OCI-LY7 (cell line): Measurements from ENCODE around the gene DLGAP4. TPM values are rescaled to one million over a fixed set of nuclear protein-coding genes. Genes with fewer than 3 reads are reported as not detected.
"Not testable (repeated sequence)": the region's sequence is repeated elsewhere in the genome, so short reads cannot be mapped to it uniquely, and the experiment has no call there.

Experiments
- BruUV-seq: library from RNA; stranded (reverse); fragments of 400-500 nt; replicated peaks from 2 replicates; lab custom pipeline; 2021; lab: Mats Ljungman, UMichigan
- CTCF ChIA-PET: fragments of 300-600 bp; sonication (Branson Sonifier 250); formaldehyde crosslinking; loops from one replicate; lab custom pipeline; 2022; ENCODE audit warnings: antibody characterized with exemption; ENCODE audit not compliant: unreplicated experiment; lab: Charles Lee
- POLR2A ChIA-PET: fragments of 300-600 bp; sonication (Branson Sonifier 250); formaldehyde crosslinking; loops from one replicate; lab custom pipeline; 2022; ENCODE audit warnings: antibody characterized with exemption; lab: Charles Lee
- DNase-seq: peaks from one replicate; pipeline ENCODE4 v3.0.0-alpha.2; 2015; ENCODE audit warnings: low spot score
- H2AFZ ChIP-seq: fragments of 200-600 bp; sonication (generic), shearing (Covaris generic); 2 replicates; pipeline ENCODE4 v1.6.1; 2014; ENCODE audit warnings: mild to moderate bottlenecking, antibody characterized with exemption, low read length, moderate library complexity
- H3K27ac ChIP-seq: fragments of 200-600 bp; sonication (generic); 2 replicates; pipeline ENCODE4 v1.5.1; 2014; ENCODE audit warnings: mixed run types, low read depth, mild to moderate bottlenecking, moderate library complexity, low read length, inconsistent platforms; ENCODE audit not compliant: poor library complexity, severe bottlenecking
- H3K36me3 ChIP-seq: fragments of 200-600 bp; sonication (generic); 2 replicates; pipeline ENCODE4 v1.6.1; 2014; ENCODE audit warnings: mild to moderate bottlenecking, antibody characterized with exemption, low read length, moderate library complexity, mixed read lengths; ENCODE audit not compliant: insufficient read depth
- H3K4me1 ChIP-seq: fragments of 200-600 bp; sonication (generic); 2 replicates; pipeline ENCODE4 v1.5.1; 2014; ENCODE audit warnings: mild to moderate bottlenecking, low read length; ENCODE audit not compliant: insufficient read depth, poor library complexity, severe bottlenecking
- H3K4me2 ChIP-seq: fragments of 200-600 bp; sonication (generic); 2 replicates; pipeline ENCODE4 v1.6.1; 2014; ENCODE audit warnings: mild to moderate bottlenecking, low read length
- H3K4me3 ChIP-seq: fragments of 200-600 bp; sonication (generic); 2 replicates; pipeline ENCODE4 v1.5.1; 2014; ENCODE audit warnings: mild to moderate bottlenecking, low read depth, low read length; ENCODE audit not compliant: poor library complexity, severe bottlenecking
- H3K79me2 ChIP-seq: fragments of 200-600 bp; sonication (generic); 2 replicates; pipeline ENCODE4 v1.6.1; 2016; ENCODE audit warnings: low read depth, mild to moderate bottlenecking, low read length, moderate library complexity, mixed read lengths; ENCODE audit not compliant: insufficient read depth
- H3K9me2 ChIP-seq: fragments of 200-600 bp; sonication (generic); 2 replicates; pipeline ENCODE4 v1.6.1; 2016; ENCODE audit warnings: mild to moderate bottlenecking, low read length, mixed read lengths; ENCODE audit not compliant: insufficient read depth
- H3K9me3 ChIP-seq: fragments of 200-600 bp; sonication (generic); 2 replicates; pipeline ENCODE4 v1.6.1; 2014; ENCODE audit warnings: mild to moderate bottlenecking, mixed run types, low read length, mixed read lengths
- H4K20me1 ChIP-seq: fragments of 200-600 bp; sonication (generic); 2 replicates; pipeline ENCODE4 v1.6.1; 2014; ENCODE audit warnings: mild to moderate bottlenecking, antibody characterized with exemption, low read length, moderate library complexity, mixed read lengths; ENCODE audit not compliant: insufficient read depth
- EZH2phosphoT487 ChIP-seq: fragments of 200-600 bp; sonication (generic); IDR thresholded peaks from 2 replicates; pipeline ENCODE4 v1.6.1; 2018; ENCODE audit warnings: low read depth, borderline replicate concordance, mild to moderate bottlenecking, mixed run types, antibody characterized with exemption, low read length, moderate library complexity, mixed read lengths
- intact Hi-C: fragments of 100-400 bp; cut with micrococcal nuclease; formaldehyde crosslinking; loops from one replicate; pipeline ENCODE4 v1.10.0; 2022; ENCODE audit not compliant: unreplicated experiment
- total RNA-seq, 2 experiments: library from RNA; depleted of rRNA in 1 of 2; stranded (reverse); fragments of >200 nt in 1 of 2; shearing (Covaris generic) in 1 of 2; gene quantifications; 2 replicates each; pipeline ENCODE4 v1.2.3, GENCODE V29; 2014 to 2022
- TF ChIP-seq, protein P1 (sequence below): fragments of 200-600 bp; sonication (generic); conservative IDR thresholded peaks from 2 replicates; pipeline ENCODE4 v1.5.1; 2014; ENCODE audit warnings: mild to moderate bottlenecking, antibody characterized with exemption, low read length, moderate library complexity, mixed read lengths

Gene DLGAP4
- total RNA-seq, 2 experiments from 2014 or later: 7.7 to 41.6 TPM

DNA sequence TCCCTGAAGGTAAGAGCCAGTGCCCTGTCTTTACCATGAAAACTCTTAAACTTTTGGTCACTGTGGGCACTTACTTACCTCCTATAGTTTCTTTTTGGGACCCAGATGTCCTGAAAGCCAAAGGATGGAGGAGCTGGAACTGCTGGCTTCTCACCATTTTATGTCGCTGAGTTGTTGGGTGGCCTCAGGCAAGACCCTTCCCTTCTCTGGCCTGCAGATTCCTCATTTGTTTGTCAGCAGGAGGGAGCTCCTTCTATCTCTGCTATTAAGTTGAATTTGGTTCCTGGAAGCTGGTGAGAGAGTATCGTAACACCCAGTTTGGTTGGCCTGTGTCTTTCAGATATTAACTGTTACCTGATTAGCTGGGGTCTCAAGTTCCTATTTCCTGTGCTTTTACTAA is 167.0 kb downstream of the DLGAP4 start:
- H3K79me2 ChIP-seq: peaks cover 34% of the 10 kb centered on the region
- no peaks in the 10 kb centered on the region for H4K20me1 ChIP-seq
- CTCF ChIA-PET: no interaction called here
- POLR2A ChIA-PET: interaction anchor here (0.7 to 2.2 kb wide), 2 partner anchors 10 to 98 kb away, joined by 3 to 7 read pairs; no protein-coding TSS in a partner anchor
- H3K4me2 ChIP-seq: peak overlapping the region; percentile 65
- H2AFZ ChIP-seq: no peak overlapping the region
- peak overlapping the region; percentile 63 for H3K27ac ChIP-seq
- TF ChIP-seq, protein P1, sequence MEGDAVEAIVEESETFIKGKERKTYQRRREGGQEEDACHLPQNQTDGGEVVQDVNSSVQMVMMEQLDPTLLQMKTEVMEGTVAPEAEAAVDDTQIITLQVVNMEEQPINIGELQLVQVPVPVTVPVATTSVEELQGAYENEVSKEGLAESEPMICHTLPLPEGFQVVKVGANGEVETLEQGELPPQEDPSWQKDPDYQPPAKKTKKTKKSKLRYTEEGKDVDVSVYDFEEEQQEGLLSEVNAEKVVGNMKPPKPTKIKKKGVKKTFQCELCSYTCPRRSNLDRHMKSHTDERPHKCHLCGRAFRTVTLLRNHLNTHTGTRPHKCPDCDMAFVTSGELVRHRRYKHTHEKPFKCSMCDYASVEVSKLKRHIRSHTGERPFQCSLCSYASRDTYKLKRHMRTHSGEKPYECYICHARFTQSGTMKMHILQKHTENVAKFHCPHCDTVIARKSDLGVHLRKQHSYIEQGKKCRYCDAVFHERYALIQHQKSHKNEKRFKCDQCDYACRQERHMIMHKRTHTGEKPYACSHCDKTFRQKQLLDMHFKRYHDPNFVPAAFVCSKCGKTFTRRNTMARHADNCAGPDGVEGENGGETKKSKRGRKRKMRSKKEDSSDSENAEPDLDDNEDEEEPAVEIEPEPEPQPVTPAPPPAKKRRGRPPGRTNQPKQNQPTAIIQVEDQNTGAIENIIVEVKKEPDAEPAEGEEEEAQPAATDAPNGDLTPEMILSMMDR: no peak
- TF ChIP-seq EZH2phosphoT487: no peak
- no peaks in the 10 kb centered on the region for H3K36me3 ChIP-seq
- DNase-seq: no peak
- intact Hi-C loops: loop anchor here (5.0 kb wide), 1 partner anchor 369 kb away; no protein-coding TSS in a partner anchor
- no peak overlapping the region for H3K4me3 ChIP-seq
- no peaks in the 10 kb centered on the region for H3K9me3 ChIP-seq
- no TSS peak for BruUV-seq
- H3K4me1 ChIP-seq: peaks cover 59% of the 10 kb centered on the region
- H3K9me2 ChIP-seq: no peaks in the 10 kb centered on the region

DNA sequence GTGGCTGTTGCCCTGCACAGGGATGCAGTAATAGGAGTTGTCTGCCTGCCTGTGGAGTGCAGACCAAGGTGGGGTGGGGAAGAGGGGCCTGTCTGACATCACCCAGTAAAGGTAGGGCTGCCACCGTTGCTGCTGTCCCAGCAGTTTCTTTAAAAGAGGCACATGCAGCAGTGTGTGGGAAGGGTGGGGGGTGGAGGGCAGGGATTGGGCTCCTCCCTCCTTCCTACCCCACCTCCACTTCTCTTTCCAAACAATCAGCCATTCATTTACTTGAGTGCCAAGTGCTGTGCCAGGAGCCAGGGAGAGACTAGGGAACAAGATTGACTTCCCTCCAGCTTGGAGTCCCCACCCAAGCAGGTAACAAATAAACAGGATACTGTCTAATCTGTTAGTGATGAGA is 168.4 kb downstream of the DLGAP4 start:
- Histone ChIP-seq H3K4me3 (no peak overlapping the region), H3K27ac (no peak overlapping the region)
- intact Hi-C loops: loop anchor here (5.0 kb wide), 1 partner anchor 368 kb away; no protein-coding TSS in a partner anchor

DNA sequence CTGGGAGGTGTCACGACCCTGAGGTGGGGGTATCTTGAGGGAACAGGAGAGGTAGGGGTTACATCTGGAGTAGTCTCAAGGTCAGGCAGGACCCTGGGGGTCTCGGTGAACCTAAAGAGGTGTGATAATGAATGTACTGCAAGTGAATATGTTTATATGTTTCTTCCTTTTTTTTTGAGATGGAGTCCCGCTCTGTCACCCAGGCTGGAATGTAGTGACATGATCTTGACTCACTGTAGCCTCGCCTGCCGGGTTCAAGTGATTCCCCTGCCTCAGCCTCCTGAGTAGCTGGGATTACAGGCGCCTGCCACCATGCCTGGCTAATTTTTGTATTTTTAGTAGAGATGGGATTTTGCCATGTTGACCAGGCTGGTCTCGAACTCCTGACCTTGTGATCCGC is 168.9 kb downstream of the DLGAP4 start:
- H3K4me3 ChIP-seq, intact Hi-C loops, H4K20me1 ChIP-seq, H3K4me2 ChIP-seq, DNase-seq, CTCF ChIA-PET, H3K36me3 ChIP-seq, H3K9me2 ChIP-seq, BruUV-seq, POLR2A ChIA-PET, H2AFZ ChIP-seq, H3K9me3 ChIP-seq, H3K27ac ChIP-seq: not testable (repeated sequence)
- Histone ChIP-seq H3K4me1 (peaks cover 41% of the 10 kb centered on the region), H3K79me2 (peaks cover 18% of the 10 kb centered on the region)

More for the DNA sequence above, 168.4 kb downstream of the DLGAP4 start:
- peaks cover 23% of the 10 kb centered on the region for H3K79me2 ChIP-seq
- H3K4me2 ChIP-seq: no peak overlapping the region
- no TSS peak for BruUV-seq
- no peaks in the 10 kb centered on the region for H3K36me3 ChIP-seq
- DNase-seq: no peak
- no peak for TF ChIP-seq EZH2phosphoT487
- TF ChIP-seq, protein P1: no peak
- no peak overlapping the region for H2AFZ ChIP-seq
- ChIA-PET POLR2A (no interaction called here), CTCF (no interaction called here)
- H4K20me1 ChIP-seq: no peaks in the 10 kb centered on the region
- H3K4me1 ChIP-seq: peaks cover 45% of the 10 kb centered on the region
- no peaks in the 10 kb centered on the region for H3K9me3 ChIP-seq
- no peaks in the 10 kb centered on the region for H3K9me2 ChIP-seq
